HEK293 (cell line): ENCODE measurements around the gene NMT2.

ENCODE experiments used
- GLIS1 ChIP-seq: fragments of 450-650 bp; formaldehyde crosslinking; IDR thresholded peaks from 2 replicates; pipeline ENCODE4 v1.5.1; 2016; ENCODE audit warnings: missing biosample characterization, missing genetic modification characterization
- ZNF121 ChIP-seq: fragments of 450-650 bp; formaldehyde crosslinking; IDR thresholded peaks from 2 replicates; pipeline ENCODE4 v1.5.1; 2016; ENCODE audit warnings: missing biosample characterization, missing genetic modification characterization
- ZNF274 ChIP-seq, 2 experiments: fragments of 200-500 bp in 1 of 2; fragments of 450-650 bp in 1 of 2; sonication (Bioruptor generic) in 1 of 2; formaldehyde crosslinking in 1 of 2; IDR thresholded peaks; 2 replicates each; pipeline versions ENCODE4 v1.5.1 to v1.6.1; 2014 to 2016; ENCODE audit warnings: borderline replicate concordance in 1 of 2, inconsistent platforms in 1 of 2, low read length in 1 of 2, missing biosample characterization in 1 of 2, missing genetic modification characterization in 1 of 2
- ZSCAN18 ChIP-seq: fragments of 450-650 bp; formaldehyde crosslinking; IDR thresholded peaks from 2 replicates; pipeline ENCODE4 v1.5.1; 2016; ENCODE audit warnings: missing biosample characterization, missing genetic modification characterization
- TF ChIP-seq, protein P1 (sequence below): fragments of 450-650 bp; formaldehyde crosslinking; IDR thresholded peaks from 2 replicates; pipeline ENCODE4 v1.5.1; 2016; ENCODE audit warnings: missing biosample characterization, missing genetic modification characterization

GRCh38 chr10:15216700-15217099 lies 48.2 kb upstream of the NMT2 start:
- TF ChIP-seq, protein P1, sequence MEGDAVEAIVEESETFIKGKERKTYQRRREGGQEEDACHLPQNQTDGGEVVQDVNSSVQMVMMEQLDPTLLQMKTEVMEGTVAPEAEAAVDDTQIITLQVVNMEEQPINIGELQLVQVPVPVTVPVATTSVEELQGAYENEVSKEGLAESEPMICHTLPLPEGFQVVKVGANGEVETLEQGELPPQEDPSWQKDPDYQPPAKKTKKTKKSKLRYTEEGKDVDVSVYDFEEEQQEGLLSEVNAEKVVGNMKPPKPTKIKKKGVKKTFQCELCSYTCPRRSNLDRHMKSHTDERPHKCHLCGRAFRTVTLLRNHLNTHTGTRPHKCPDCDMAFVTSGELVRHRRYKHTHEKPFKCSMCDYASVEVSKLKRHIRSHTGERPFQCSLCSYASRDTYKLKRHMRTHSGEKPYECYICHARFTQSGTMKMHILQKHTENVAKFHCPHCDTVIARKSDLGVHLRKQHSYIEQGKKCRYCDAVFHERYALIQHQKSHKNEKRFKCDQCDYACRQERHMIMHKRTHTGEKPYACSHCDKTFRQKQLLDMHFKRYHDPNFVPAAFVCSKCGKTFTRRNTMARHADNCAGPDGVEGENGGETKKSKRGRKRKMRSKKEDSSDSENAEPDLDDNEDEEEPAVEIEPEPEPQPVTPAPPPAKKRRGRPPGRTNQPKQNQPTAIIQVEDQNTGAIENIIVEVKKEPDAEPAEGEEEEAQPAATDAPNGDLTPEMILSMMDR, result no peak
- TF ChIP-seq ZNF274 (IDR thresholded peaks at IDR 0.05; ENCODE audit: low read length) (no peak), ZNF274 (tag by site-specific recombination; IDR thresholded peaks at IDR 0.05; ENCODE audit: borderline replicate concordance) (no peak), ZSCAN18 (tag by site-specific recombination) (no peak), ZNF121 (tag by site-specific recombination) (no peak), GLIS1 (tag by site-specific recombination) (no peak)
